T47D (cell line): ENCODE data around the gene FAM237B.

Experiments
- DNase-seq, 2 experiments: peaks; one replicate each; pipeline versions ENCODE4 v3.0.0 to v3.0.0-alpha.2; 2011 to 2012; ENCODE audit warnings: low read depth in 1 of 2, low spot score in 1 of 2
- JUND ChIP-seq: IDR thresholded peaks from 2 replicates; pipeline ENCODE4 v1.6.1; 2012; ENCODE audit warnings: low read depth
- in situ Hi-C: cut with HindIII; loops from 2 replicates; pipeline ENCODE4 v1.10.0; 2016; ENCODE audit warnings: low sequenced_read_pairs, low pct_unique_long_range_greater_than_20kb

FAM237B gene

DNA sequence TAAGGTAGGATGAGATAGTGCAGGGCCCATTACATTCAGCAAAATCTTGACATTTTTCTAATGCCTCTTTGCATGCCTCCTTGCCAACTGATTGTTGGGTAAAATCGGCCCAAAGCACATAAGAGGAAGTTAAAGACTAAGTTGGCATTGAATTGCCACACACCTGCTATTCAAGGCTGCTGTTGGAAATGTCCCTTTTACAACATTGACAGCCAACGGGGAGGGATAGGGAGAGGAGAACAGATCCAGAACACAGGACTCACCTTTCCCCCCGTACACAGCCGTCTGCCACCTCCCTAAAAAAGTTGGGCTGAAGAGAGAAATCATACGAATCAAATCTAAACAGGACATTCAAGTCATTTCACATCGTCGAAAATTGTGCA lies 695 bp downstream of the FAM237B start:
- TF ChIP-seq JUND, result no peak
- no peak for DNase-seq
- in situ Hi-C loops, result no loop called here

- no peak for DNase-seq
- in situ Hi-C loops, result no loop called here
- TF ChIP-seq JUND, result no peak
These were observed 1.1 kb downstream of the FAM237B start for GRCh38 chr7:90320014-90320413.

DNA sequence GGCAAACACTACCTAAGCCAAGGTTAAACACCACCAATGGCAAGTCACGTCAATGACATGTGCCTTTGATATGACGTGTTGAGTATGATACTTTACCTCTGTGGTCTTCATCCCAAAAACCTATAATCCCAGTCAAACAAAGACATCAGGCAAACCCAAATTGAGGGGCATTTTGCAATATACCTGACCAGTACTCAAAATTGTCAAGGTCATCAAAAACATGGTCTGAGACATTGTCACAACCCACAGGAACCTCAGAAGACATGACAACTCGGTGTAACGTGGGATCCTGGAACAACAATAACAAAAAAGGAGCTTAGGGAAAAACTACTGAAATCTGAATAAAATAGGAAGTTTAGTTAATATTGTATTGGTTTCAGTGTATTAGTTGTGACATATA lies 7.2 kb downstream of the FAM237B start:
- DNase-seq, result no peak
- in situ Hi-C loops, result no loop called here
- no peak for TF ChIP-seq JUND

GRCh38 chr7:90312745-90313144 lies 8.4 kb downstream of the FAM237B start:
- peak in 1 of 2 experiments; percentile 27 for DNase-seq
- in situ Hi-C loops, result no loop called here
- no peak for TF ChIP-seq JUND

DNA sequence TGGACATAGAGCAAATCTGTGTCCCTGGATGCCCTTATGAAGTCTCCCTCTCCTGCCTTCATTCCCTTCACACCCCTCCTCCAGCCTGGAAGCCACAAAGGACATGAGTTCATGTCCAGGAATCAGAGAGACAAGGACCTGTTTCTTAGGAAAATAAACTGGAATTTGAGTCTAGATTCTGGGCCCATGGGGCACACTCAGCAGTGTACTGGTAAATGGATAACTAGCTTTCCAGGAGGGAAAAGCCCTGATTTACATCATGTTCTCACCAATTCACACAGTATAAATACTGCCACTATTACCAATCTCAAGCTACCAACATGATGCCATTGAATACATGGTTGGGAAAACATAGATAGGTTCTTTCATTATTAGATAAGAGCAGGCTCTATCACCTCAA lies 9.9 kb downstream of the FAM237B start:
- no peak for DNase-seq
- in situ Hi-C loops, result no loop called here
- TF ChIP-seq JUND, result no peak

DNA sequence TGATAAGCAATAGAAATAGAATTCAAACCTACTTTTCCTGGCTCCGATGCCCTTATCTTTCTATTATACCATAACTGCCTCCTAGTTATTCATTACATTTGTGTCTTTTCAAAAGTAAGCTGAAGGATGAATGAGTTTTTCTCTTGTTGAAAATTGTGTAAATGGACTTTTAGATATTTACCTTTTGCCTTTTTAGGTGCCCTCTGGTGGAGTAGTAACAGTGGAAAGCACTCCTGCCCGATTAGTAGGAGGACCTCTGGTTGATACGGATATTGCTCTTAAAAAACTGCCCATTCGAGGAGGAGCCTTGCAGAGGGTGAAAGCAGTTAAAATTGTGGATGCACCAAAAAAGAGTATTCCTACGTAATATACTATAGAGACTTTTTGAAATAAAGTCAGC lies 11.2 kb downstream of the FAM237B start:
- no peak for DNase-seq
- TF ChIP-seq JUND, result no peak
- in situ Hi-C loops, result no loop called here

DNA sequence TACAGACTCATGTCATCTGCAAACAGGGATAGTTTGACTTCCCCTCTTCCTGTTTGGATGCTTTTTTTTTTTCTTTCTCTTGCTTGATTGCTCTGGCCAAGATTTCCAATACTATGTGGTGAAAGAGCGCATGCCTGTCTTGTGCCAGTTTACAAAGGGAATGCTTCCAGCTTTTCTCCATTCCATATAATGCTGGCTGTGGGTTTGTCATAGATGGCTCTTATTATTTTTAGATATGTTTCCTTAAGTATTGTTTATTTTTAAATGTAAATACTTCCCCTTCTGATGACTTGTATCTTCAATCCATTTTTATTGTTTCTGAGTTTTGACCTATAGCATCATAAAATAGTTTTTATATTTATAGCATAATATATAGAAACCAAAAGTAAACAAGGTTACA lies 17.9 kb downstream of the FAM237B start:
- TF ChIP-seq JUND, result no peak
- DNase-seq, result no peak
- in situ Hi-C loops, result no loop called here

- no peak for TF ChIP-seq JUND
- in situ Hi-C loops, result no loop called here
- peak in 1 of 2 experiments; percentile 63 for DNase-seq
These were observed 22.7 kb downstream of the FAM237B start for GRCh38 chr7:90298145-90299038.

GRCh38 chr7:90290244-90291113 lies 30.6 kb downstream of the FAM237B start:
- no peak for DNase-seq
- in situ Hi-C loops, result no loop called here
- no peak for TF ChIP-seq JUND

DNA sequence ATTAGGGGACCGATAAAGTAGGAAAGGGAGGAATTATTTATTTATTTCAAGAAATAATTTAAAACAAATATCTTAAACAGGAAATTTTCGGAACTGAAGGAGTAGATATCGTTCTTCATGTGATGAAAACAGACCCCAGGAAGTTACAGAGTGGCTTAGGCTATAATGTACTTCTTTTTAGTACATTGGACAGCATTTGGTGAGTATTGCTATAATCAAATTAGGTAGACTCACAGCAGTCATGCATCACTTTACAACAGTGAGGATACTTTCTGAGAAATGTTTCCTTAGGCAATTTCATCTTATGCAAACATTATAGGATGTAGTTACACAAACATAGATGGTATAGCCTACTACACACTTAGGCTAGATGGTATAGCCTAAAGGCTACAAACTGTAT lies 33.0 kb downstream of the FAM237B start:
- no peak for TF ChIP-seq JUND
- in situ Hi-C loops, result no loop called here
- DNase-seq, result peak in 1 of 2 experiments; percentile 10

DNA sequence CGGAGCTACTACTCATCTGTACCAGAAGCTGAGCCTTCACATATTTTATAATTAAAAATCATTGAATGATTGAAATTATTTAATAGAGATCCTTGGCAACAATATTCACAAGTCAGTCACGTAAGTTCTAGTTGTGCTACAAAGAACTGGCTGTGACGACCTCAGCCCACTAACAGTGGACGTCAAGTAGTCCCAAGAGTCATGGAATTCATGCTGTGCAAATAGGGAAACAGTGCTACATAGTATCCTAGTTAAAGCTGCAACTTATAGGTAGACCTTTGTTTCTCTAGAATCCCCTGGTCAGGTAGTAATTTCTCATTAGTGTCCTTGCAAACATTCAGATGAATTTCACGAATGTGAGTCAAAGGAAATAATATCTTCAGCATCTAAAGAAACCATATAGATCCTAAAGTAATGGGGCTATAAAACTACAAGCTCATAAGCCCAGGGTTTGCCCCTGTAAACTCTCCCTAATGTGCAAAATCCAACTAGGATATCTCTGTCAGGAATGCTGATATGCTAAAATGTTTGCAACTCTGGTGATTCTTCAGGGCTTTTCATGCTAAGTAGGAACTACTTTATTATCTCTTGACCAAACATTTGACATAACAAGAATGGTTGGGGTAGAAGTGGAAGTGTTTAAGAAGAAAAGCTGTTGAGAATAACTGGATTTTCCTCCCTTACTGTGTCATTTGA lies 44.9 kb downstream of the FAM237B start:
- no peak for DNase-seq
- TF ChIP-seq JUND, result no peak
- in situ Hi-C loops, result no loop called here

GRCh38 chr7:90274161-90274560 lies 46.9 kb downstream of the FAM237B start:
- no peak for DNase-seq
- in situ Hi-C loops, result no loop called here
- no peak for TF ChIP-seq JUND
